H9 (cell line): Measurements from ENCODE around the gene GMEB1. TPM values are rescaled to one million over a fixed set of nuclear protein-coding genes. Genes with fewer than 3 reads are reported as not detected.

Experiments used
- DNase-seq: peaks from one replicate; pipeline ENCODE4 v3.0.0-alpha.2; 2017
- H2AFZ ChIP-seq: one replicate; pipeline ENCODE4 v1.6.1; 2013; ENCODE audit warnings: mild to moderate bottlenecking, low read length, control low read depth, moderate library complexity
- H2AK5ac ChIP-seq: 2 replicates; pipeline ENCODE4 v1.6.1; 2013; ENCODE audit warnings: low read length, control low read depth, mixed read lengths; ENCODE audit not compliant: insufficient read length
- H2BK120ac ChIP-seq: one replicate; pipeline ENCODE4 v1.6.1; 2013; ENCODE audit warnings: low read depth, mild to moderate bottlenecking, low read length, control low read depth, inconsistent platforms; ENCODE audit not compliant: poor library complexity, severe bottlenecking
- H2BK12ac ChIP-seq: 2 replicates; pipeline ENCODE4 v1.6.1; 2013; ENCODE audit warnings: low read length, control low read depth, mixed read lengths, low read depth; ENCODE audit not compliant: insufficient read length
- H2BK15ac ChIP-seq: 2 replicates; pipeline ENCODE4 v1.6.1; 2013; ENCODE audit warnings: low read depth, low read length, control low read depth
- H2BK20ac ChIP-seq: one replicate; pipeline ENCODE4 v1.6.1; 2013; ENCODE audit warnings: low read depth, mild to moderate bottlenecking, low read length, control low read depth, inconsistent platforms; ENCODE audit not compliant: poor library complexity, severe bottlenecking
- H2BK5ac ChIP-seq: 2 replicates; pipeline ENCODE4 v1.6.1; 2013; ENCODE audit warnings: low read length, control low read depth, mixed read lengths; ENCODE audit not compliant: insufficient read length
- H3K14ac ChIP-seq: 2 replicates; pipeline ENCODE4 v1.6.1; 2013; ENCODE audit warnings: low read length, control low read depth; ENCODE audit not compliant: insufficient read depth
- H3K18ac ChIP-seq: 2 replicates; pipeline ENCODE4 v1.6.1; 2013; ENCODE audit warnings: low read depth, mild to moderate bottlenecking, mixed read lengths, low read length, control low read depth; ENCODE audit not compliant: insufficient read length
- H3K23ac ChIP-seq: 2 replicates; pipeline ENCODE4 v1.6.1; 2013; ENCODE audit warnings: low read length, control low read depth, mixed read lengths, low read depth; ENCODE audit not compliant: insufficient read length
- H3K23me2 ChIP-seq: 2 replicates; pipeline ENCODE4 v1.6.1; 2013; ENCODE audit warnings: low read depth, mild to moderate bottlenecking, mixed read lengths, low read length, control low read depth; ENCODE audit not compliant: insufficient read length, poor library complexity, severe bottlenecking
- H3K27ac ChIP-seq: 2 replicates; pipeline ENCODE4 v1.5.1; 2013; ENCODE audit warnings: low read length, control low read depth, mixed read lengths, low read depth; ENCODE audit not compliant: insufficient read length
- H3K27me3 ChIP-seq: 2 replicates; pipeline ENCODE4 v1.6.1; 2013; ENCODE audit warnings: low read length, control low read depth, inconsistent platforms; ENCODE audit not compliant: insufficient read depth
- H3K4ac ChIP-seq: 2 replicates; pipeline ENCODE4 v1.6.1; 2013; ENCODE audit warnings: low read depth, mild to moderate bottlenecking, control low read depth, inconsistent platforms, low read length, moderate library complexity
- H3K4me1 ChIP-seq: 2 replicates; pipeline ENCODE4 v1.6.1; 2013; ENCODE audit warnings: low read length, control low read depth, inconsistent platforms; ENCODE audit not compliant: insufficient read depth
- H3K4me2 ChIP-seq: 2 replicates; pipeline ENCODE4 v1.6.1; 2013; ENCODE audit warnings: low read length, control low read depth, mixed read lengths; ENCODE audit not compliant: insufficient read length, insufficient read depth
- H3K56ac ChIP-seq: 2 replicates; pipeline ENCODE4 v1.6.1; 2013; ENCODE audit warnings: low read depth, mild to moderate bottlenecking, mixed read lengths, low read length, control low read depth; ENCODE audit not compliant: insufficient read length
- H3K79me1 ChIP-seq: 2 replicates; pipeline ENCODE4 v1.6.1; 2013; ENCODE audit warnings: low read depth, mild to moderate bottlenecking, moderate library complexity, low read length, control low read depth, inconsistent platforms; ENCODE audit not compliant: insufficient read depth, poor library complexity, severe bottlenecking
- H3K79me2 ChIP-seq: 2 replicates; pipeline ENCODE4 v1.6.1; 2013; ENCODE audit warnings: low read length, control low read depth, inconsistent platforms; ENCODE audit not compliant: insufficient read depth
- H3K9ac ChIP-seq: 2 replicates; pipeline ENCODE4 v1.6.1; 2013; ENCODE audit warnings: low read length, control low read depth, mixed read lengths; ENCODE audit not compliant: insufficient read length; ENCODE audit errors: extremely low read depth
- H3K9me3 ChIP-seq: one replicate; pipeline ENCODE4 v1.6.1; 2013; ENCODE audit warnings: low read depth, low read length, inconsistent platforms; ENCODE audit not compliant: control insufficient read depth
- H3T11ph ChIP-seq: one replicate; pipeline ENCODE4 v1.6.1; 2013; ENCODE audit warnings: mild to moderate bottlenecking, low read length, control low read depth, inconsistent platforms
- H4K20me1 ChIP-seq: one replicate; pipeline ENCODE4 v1.6.1; 2013; ENCODE audit not compliant: control insufficient read depth, insufficient read length, insufficient read depth
- H4K5ac ChIP-seq: 2 replicates; pipeline ENCODE4 v1.6.1; 2013; ENCODE audit warnings: low read depth, mild to moderate bottlenecking, mixed read lengths, low read length, control low read depth; ENCODE audit not compliant: insufficient read length
- H4K8ac ChIP-seq: replicated peaks from 2 replicates; pipeline ENCODE4 v1.6.1; 2013; ENCODE audit warnings: low read length, control low read depth, mixed read lengths, low read depth; ENCODE audit not compliant: insufficient read length
- H4K91ac ChIP-seq: 2 replicates; pipeline ENCODE4 v1.6.1; 2013; ENCODE audit warnings: low read depth, mild to moderate bottlenecking, moderate library complexity, mixed read lengths, low read length, control low read depth; ENCODE audit not compliant: insufficient read length
- H3K27ac Mint-ChIP-seq, 3 experiments: 2 replicates in 2 of 3; 3 replicates in 1 of 3; pipeline ENCODE4 v1.8.0; 2020 to 2021; ENCODE audit warnings: mixed read lengths in 3 of 3, mild to moderate bottlenecking in 1 of 3, moderate library complexity in 1 of 3
- H3K27me3 Mint-ChIP-seq: 2 replicates; pipeline ENCODE4 v1.8.0; 2021; ENCODE audit warnings: low read depth, mild to moderate bottlenecking, moderate library complexity, mixed read lengths
- H3K36me3 Mint-ChIP-seq, 3 experiments: 2 replicates in 2 of 3; 3 replicates in 1 of 3; pipeline ENCODE4 v1.8.0; 2020 to 2021; ENCODE audit warnings: low read depth in 3 of 3, mixed read lengths in 3 of 3; ENCODE audit not compliant: insufficient read depth in 1 of 3
- H3K4me1 Mint-ChIP-seq, 2 experiments: 2 replicates each; pipeline ENCODE4 v1.8.0; 2020; ENCODE audit warnings: mixed read lengths in 2 of 2
- H3K4me3 Mint-ChIP-seq, 2 experiments: 2 replicates in 1 of 2; 3 replicates in 1 of 2; pipeline ENCODE4 v1.8.0; 2020 to 2021; ENCODE audit warnings: mild to moderate bottlenecking in 2 of 2, mixed read lengths in 2 of 2, moderate library complexity in 1 of 2
- H3K9me3 Mint-ChIP-seq, 2 experiments: 2 replicates in 1 of 2; 3 replicates in 1 of 2; pipeline ENCODE4 v1.8.0; 2020; ENCODE audit warnings: mild to moderate bottlenecking in 2 of 2, mixed read lengths in 2 of 2, moderate library complexity in 1 of 2
- WGBS: extraction: QIAGEN DNeasy Blood & Tissue Kit; methylation state at CpG from one replicate; pipeline ENCODE4 v1.1.7; 2013; ENCODE audit warnings: missing lambda C conversion rate, low lambda C conversion rate, mixed read lengths; ENCODE audit not compliant: insufficient read length; ENCODE audit errors: extremely low coverage; 5-methylcytosine and 5-hydroxymethylcytosine counted together
- total RNA-seq: library from RNA; stranded (reverse); gene quantifications from 2 replicates; pipeline ENCODE4 v1.2.1, GENCODE V29; 2021
- TF ChIP-seq, protein P1 (sequence below): fragments of 200-600 bp; sonication (generic); conservative IDR thresholded peaks from 3 replicates; pipeline ENCODE4 v1.8.0; 2021; ENCODE audit warnings: antibody characterized with exemption, mild to moderate bottlenecking

The GMEB1 gene
- total RNA-seq, 1 experiment from 2014 or later, result 17.0 TPM

DNA sequence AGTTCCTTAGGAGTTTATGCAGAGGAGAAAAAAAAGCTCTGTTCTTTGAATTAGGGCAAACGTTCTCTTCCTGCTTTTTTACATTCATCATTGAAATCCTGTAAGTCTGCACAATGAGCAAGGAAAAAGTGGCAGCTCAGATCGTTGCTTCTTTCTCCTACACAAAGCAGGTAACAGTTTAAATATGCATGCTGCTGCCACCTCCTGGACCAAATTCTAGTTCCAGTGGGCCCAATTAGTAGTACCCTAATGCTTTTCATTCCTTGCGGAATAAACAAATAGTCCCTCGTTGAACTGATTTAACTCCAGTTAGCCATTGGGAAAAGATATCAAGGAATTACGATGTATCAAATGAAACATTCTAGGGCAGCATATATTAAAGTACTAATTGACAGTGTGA lies 88.3 kb downstream of the GMEB1 start:
- H3K27me3 ChIP-seq, result no peaks in the 10 kb centered on the region
- peaks cover 18 to 47% (median 28%) of the 10 kb centered on the region in 3 experiments for H3K36me3 Mint-ChIP-seq
- no peak overlapping the region for H2AK5ac ChIP-seq
- no peak overlapping the region for H2AFZ ChIP-seq
- WGBS, result no CpG with 5 or more reads among the region's 5 CpGs
- no peak overlapping the region for H3K18ac ChIP-seq
- H3K27me3 Mint-ChIP-seq, result no peaks in the 10 kb centered on the region
- H3K9me3 Mint-ChIP-seq, result no peaks in the 10 kb centered on the region
- peaks cover 82% of the 10 kb centered on the region for H3K79me2 ChIP-seq
- TF ChIP-seq, protein P1, sequence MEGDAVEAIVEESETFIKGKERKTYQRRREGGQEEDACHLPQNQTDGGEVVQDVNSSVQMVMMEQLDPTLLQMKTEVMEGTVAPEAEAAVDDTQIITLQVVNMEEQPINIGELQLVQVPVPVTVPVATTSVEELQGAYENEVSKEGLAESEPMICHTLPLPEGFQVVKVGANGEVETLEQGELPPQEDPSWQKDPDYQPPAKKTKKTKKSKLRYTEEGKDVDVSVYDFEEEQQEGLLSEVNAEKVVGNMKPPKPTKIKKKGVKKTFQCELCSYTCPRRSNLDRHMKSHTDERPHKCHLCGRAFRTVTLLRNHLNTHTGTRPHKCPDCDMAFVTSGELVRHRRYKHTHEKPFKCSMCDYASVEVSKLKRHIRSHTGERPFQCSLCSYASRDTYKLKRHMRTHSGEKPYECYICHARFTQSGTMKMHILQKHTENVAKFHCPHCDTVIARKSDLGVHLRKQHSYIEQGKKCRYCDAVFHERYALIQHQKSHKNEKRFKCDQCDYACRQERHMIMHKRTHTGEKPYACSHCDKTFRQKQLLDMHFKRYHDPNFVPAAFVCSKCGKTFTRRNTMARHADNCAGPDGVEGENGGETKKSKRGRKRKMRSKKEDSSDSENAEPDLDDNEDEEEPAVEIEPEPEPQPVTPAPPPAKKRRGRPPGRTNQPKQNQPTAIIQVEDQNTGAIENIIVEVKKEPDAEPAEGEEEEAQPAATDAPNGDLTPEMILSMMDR, result peak; percentile 55; the same call in 2 of the 3 replicates
- no peak overlapping the region for H2BK15ac ChIP-seq
- no peak overlapping the region; a peak in 1 of 7 replicates for H3K27ac Mint-ChIP-seq
- H3K4me1 Mint-ChIP-seq, result peaks cover 7 to 15% of the 10 kb centered on the region in 2 experiments
- no peaks in the 10 kb centered on the region for H4K20me1 ChIP-seq
- no peak overlapping the region for H3T11ph ChIP-seq
- no peak overlapping the region for H2BK20ac ChIP-seq
- no peak overlapping the region for H4K91ac ChIP-seq
- no peak overlapping the region for H4K5ac ChIP-seq
- H2BK12ac ChIP-seq, result no peak overlapping the region
- H3K4me1 ChIP-seq, result 0 out of 2 replicates have a peak, but pooled peaks cover 3% of the 10 kb centered on the region
- no peak overlapping the region for H3K4me3 Mint-ChIP-seq
- no peak overlapping the region for H3K56ac ChIP-seq
- H3K4ac ChIP-seq, result no peak overlapping the region
- H3K14ac ChIP-seq, result no peak overlapping the region
- no peak for DNase-seq
- H3K79me1 ChIP-seq, result peaks cover 5% of the 10 kb centered on the region
- no peak overlapping the region for H2BK120ac ChIP-seq
- no peak overlapping the region for H3K23ac ChIP-seq
- no peaks in the 10 kb centered on the region for H3K23me2 ChIP-seq
- H3K9ac ChIP-seq, result no peak overlapping the region
- no peak overlapping the region for H3K4me2 ChIP-seq
- no peaks in the 10 kb centered on the region for H3K9me3 ChIP-seq
- H2BK5ac ChIP-seq, result no peak overlapping the region
- H4K8ac ChIP-seq, result no peak overlapping the region
- H3K27ac ChIP-seq, result no peak overlapping the region
